Fibroblast of mammary gland (primary cell): Measurements from ENCODE around the gene KRTAP12-1.
"Not testable (repeated sequence)": the region's sequence is repeated elsewhere in the genome, so short reads cannot be mapped to it uniquely, and the experiment has no call there.

Source experiments
- DNase-seq: peaks from one replicate; pipeline ENCODE4 v3.0.0-alpha.2; 2010; ENCODE audit warnings: low read depth
- H3K4me3 ChIP-seq: 2 replicates; pipeline ENCODE4 v1.5.1; 2011; ENCODE audit warnings: low read depth, mild to moderate bottlenecking, low read length, moderate library complexity; ENCODE audit not compliant: control insufficient read depth
- CTCF ChIP-seq: conservative IDR thresholded peaks from 2 replicates; pipeline ENCODE4 v1.5.1; 2011; ENCODE audit warnings: low read depth, low read length, inconsistent platforms; ENCODE audit not compliant: control insufficient read depth, insufficient read depth

KRTAP12-1 gene

DNA sequence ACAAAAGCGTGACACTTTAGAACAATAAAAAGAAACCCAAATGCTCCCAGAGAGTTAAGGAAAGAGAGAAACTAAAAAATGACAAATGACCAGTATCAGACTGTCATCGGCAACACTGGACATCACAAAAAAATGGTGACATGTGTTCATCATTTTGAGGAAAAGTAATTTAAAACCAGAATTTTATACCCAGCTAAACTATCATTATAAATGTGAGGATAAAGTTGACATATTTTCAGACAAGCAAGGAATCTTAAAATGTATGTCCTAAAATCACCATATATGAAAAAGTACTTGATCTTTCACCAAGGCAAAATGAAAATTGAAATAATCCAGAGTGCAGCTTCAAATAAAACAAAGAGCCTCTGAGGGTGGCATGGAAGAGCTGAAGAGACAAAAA, 37.1 kb downstream of the KRTAP12-1 start:
- DNase-seq: no peak
- no peak overlapping the region for H3K4me3 ChIP-seq
- no peak for TF ChIP-seq CTCF

DNA sequence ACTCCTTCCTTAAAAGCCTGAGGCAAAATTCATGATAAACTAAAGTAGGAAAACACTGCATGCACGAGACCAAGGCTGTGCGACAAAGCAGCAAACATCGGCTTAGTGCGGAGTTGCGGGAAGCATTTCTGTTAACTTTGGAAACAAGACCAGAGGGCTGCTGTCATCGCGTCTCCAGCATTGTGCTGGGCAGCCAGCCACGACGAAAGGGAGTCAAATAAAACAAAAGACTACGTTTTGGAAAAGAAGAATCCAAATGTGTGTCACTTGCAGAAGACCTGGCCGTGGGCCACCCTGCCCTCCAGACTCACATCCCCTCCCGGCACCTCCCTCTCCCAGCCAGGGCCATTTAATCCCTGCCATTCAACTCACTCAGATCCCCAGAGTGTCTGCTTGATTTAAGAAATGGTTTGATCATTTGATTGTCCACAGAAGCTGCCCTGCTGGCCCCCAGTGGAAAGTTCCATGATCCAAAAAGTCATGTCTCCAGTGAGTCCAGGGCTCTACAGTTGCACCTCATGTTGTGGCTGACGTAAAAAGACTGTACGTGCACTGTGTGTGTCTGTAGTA, 38.1 kb downstream of the KRTAP12-1 start:
- TF ChIP-seq CTCF: no peak
- no peak overlapping the region for H3K4me3 ChIP-seq
- no peak for DNase-seq

DNA sequence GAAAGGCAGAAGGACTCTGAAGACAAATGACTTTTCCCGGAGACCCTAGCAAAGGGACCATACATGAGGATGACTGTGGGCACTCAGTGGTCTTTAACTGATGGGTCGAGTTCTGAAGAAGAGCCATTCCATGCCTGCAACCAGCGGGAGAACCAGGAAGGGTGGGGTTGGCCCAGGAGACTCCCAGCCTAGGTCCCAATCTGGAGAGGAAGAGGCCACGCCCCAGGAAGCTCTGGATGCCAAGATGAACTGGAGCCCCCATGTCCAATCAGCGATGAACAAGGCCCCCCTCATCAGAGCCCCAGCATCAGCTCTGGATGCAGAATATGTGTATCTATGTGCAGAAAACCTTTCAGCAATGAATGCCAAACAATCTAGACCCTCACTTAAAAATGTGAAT, 41.2 kb downstream of the KRTAP12-1 start:
- no peak for TF ChIP-seq CTCF
- no peak for DNase-seq
- no peak overlapping the region for H3K4me3 ChIP-seq

GRCh38 chr21:44639331-44639655, 42.7 kb downstream of the KRTAP12-1 start:
- no peak for TF ChIP-seq CTCF
- H3K4me3 ChIP-seq: no peak overlapping the region
- DNase-seq: no peak

DNA sequence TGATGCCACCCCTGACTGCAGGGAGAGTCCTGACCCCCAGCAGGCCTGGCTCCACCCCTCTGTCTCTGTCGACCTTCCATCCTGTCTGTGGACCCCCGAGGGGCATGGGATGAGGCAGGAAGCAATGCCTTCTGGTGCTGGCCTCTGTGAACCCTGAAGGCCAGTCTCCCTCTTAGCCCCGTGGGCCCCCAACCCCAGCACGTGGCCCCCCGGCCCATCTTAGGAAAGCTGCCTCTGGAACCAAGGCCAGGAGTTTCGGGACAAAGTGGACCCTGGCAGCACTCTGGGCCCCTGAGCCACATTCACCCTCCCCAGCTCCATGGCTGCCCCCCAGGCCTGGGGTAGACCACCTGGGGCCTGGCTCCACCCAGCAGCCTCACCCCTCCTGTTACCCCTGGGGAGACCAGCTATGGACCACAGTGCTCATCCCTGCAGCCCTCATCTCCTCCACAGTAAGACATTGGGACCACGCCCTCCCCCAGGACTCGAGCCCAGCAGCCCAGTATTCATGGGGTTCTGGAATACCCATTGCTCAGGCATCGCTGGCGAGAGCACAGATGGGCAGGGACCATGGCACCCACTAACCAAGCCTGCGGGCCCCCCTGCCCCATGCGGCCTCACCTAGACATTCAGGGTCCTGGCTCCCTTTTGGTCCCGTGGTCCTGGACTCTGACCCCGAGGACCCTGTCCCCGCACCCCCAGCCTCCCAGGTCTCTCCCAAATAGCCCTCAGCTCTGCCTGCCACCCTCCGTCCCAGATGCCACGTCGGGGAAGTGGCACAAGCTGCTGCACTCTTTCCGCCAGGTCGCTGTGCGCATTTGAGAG, 43.2 kb downstream of the KRTAP12-1 start:
- not testable (repeated sequence) for H3K4me3 ChIP-seq, DNase-seq

DNA sequence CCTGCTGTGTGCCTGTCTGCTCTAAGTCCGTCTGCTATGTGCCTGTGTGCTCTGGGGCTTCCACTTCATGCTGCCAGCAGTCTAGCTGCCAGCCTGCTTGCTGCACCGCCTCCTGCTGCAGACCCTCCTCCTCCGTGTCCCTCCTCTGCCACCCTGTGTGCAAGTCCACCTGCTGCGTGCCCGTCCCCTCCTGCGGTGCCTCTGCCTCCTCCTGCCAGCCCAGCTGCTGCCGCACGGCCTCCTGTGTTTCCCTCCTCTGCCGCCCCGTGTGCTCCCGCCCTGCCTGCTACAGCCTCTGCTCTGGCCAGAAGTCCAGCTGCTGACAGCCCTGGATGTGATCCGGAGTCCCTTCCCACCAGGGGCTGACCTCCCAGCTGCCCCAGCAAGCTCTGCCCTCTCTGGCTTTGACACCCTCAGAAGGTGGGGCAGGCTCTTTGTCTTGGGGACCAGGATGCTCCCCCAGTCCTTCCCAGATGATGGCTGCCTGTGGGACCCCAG, 44.1 kb downstream of the KRTAP12-1 start:
- DNase-seq, H3K4me3 ChIP-seq: not testable (repeated sequence)

DNA sequence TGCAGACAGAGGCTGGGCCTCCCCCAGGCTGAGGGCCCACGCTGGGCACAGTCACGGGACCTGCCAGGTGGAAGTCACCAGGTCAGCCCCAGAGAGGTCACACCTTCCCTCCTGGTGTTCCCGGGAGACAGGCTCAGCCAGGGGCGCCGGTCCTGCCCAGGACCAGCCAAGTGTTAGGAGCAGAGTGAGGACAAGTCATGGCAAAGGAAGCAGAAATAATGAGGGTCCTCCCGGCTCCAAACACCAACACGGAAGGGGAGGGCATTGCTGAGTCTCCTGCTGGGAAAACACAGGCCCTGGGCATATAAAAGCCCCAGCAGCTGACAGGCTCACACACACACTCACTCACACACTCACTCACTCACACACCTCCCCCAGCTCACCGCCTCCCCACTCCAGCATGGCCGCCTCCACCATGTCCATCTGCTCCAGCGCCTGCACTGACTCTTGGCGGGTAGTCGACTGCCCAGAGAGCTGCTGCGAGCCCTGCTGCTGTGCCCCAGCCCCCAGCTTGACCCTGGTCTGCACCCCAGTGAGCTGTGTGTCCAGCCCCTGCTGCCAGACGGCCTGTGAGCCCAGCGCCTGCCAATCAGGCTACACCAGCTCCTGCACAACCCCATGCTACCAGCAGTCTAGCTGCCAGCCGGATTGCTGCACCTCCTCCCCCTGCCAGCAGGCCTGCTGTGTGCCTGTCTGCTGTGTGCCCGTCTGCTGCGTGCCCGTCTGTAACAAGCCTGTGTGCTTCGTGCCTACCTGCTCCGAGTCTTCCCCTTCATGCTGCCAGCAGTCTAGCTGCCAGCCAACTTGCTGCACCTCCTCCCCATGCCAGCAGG, 44.7 kb downstream of the KRTAP12-1 start, which contains the start of gene KRTAP10-10:
Gene KRTAP10-10, plus strand, starts transcription at position 339 of the 833 bp plus-strand sequence. Its CDS starts 62 bp downstream, at position 401.
- no peak for DNase-seq
- no peak within 1 kb of the TSS for H3K4me3 ChIP-seq
- TF ChIP-seq CTCF: no peak
